ENCODE data around the gene CLCN1. TPM values are rescaled to one million over a fixed set of nuclear protein-coding genes. Genes with fewer than 3 reads are reported as not detected.

CLCN1 gene
- total RNA-seq, 1 donor from 2014 or later: 0.14 TPM

DNA sequence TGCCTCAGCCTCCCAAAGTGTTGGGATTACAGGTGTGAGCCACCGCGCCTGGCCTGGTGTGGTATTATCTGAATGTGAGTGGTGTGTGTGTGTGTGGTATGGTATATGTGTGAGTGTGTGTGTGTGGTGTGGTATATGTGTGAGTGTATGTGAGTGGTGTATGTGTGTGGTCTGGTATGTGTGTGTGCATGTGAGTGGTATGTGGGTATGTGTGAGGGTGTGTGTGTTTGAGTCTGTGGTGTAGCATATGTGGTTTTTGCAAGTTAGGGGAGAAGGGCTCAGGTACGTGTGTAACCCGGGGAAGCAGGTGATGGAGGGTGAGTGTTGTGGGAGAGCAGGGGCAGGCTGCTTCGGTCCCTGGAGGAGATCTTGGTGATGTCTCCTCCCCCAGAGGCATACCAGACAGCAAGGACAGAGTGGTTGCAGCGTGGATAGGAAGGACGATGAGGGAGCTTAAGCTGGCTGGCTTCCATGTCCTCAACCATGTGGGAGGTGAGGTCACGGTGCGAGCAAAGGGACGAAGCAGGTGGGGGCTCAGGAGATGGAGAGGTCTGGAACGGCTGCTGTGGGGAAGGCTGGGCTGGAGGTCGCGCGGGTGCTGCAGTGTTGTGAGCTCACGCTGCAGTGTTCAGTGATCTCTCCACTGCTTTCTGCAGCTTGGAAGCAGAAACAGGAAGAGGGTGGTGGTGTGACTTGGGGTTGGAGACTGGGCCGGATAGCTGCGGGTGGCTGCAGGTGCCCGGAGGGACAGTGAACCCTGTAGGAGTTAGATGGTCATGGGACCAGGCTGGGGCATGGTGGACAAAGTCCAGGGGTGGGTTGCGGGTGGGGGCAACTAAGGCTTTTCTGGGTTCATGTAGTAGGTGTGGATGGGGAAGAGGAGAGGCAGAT is 70.2 kb downstream of the CLCN1 start:
- no peak for DNase-seq (ENCODE audit: low spot score, unreplicated experiment)
- no peak overlapping the region for H3K27ac Mint-ChIP-seq
- TF ChIP-seq, protein P1, sequence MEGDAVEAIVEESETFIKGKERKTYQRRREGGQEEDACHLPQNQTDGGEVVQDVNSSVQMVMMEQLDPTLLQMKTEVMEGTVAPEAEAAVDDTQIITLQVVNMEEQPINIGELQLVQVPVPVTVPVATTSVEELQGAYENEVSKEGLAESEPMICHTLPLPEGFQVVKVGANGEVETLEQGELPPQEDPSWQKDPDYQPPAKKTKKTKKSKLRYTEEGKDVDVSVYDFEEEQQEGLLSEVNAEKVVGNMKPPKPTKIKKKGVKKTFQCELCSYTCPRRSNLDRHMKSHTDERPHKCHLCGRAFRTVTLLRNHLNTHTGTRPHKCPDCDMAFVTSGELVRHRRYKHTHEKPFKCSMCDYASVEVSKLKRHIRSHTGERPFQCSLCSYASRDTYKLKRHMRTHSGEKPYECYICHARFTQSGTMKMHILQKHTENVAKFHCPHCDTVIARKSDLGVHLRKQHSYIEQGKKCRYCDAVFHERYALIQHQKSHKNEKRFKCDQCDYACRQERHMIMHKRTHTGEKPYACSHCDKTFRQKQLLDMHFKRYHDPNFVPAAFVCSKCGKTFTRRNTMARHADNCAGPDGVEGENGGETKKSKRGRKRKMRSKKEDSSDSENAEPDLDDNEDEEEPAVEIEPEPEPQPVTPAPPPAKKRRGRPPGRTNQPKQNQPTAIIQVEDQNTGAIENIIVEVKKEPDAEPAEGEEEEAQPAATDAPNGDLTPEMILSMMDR (IDR thresholded peaks at IDR 0.05; ENCODE audit: unreplicated experiment): no peak
- no peaks in the 10 kb centered on the region for H3K27me3 Mint-ChIP-seq
- no peaks in the 10 kb centered on the region for H3K9me3 Mint-ChIP-seq (ENCODE audit: low read depth)
- no peak overlapping the region for H3K4me3 Mint-ChIP-seq (ENCODE audit: low read depth)
- peaks cover 10% of the 10 kb centered on the region for H3K36me3 Mint-ChIP-seq (ENCODE audit: insufficient read depth)
- peaks cover 6% of the 10 kb centered on the region for H3K4me1 Mint-ChIP-seq (ENCODE audit: low read depth)

DNA sequence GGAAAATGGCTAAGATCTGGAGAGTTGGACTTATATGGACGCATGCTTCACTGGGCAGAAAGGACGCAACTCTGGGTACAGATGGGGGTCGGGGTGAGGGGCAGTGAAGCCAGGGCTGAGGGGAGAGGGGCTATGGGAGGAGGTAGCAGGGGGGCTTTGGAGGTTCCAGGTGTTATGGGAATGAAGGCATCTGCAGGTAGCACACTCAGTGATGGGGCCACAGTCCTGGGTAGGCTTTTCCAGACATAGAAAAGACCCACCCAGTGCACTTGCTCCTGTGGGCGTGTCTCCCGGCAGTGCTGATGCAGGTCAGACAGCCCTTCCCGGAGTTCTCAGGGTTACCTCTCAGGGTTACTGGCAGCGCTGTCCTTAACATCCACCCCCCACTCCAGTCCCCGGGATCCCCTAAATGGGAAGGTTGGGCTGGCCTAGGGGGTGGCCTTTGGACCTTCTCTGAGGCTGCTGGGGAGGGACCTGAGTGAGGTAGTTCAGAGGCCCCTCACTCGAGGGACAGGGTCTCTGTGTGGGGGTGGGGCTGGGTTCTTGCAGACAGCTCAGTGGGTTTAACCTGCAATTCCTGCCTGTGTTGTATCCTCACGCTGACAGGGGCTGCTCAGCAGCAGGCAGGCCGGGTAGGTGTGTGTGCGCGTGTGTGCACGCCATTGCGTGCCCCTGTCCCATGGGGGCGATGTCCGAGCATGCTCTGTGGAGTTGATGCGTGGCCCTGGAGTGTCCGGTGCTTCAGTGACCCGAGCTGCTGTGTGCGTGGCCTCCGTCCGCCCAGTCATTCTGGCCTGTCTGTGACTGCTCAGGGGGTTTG is 71.5 kb downstream of the CLCN1 start:
- Mint-ChIP-seq H3K9me3 (ENCODE audit: low read depth) (no peaks in the 10 kb centered on the region), H3K27ac (no peak overlapping the region)

DNA sequence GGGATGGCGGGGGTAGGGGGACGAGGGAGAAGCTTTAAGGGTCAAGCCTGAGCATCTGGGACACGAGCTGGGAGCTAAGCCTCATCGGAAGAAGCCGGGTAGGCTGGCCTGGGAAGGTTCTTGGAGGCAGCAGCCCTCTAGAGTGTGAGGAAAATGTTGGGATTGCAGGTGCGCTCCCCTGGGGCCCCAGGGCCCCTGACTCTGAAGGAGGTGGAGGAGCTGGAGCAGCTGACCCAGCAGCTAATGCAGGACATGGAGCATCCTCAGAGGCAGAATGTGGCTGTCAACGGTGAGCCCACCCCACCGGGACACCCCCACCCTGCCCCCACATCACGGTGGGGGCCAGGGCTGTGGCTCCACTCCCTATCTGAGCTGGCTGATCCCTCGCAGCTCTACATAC is 72.1 kb downstream of the CLCN1 start:
- H3K4me1 Mint-ChIP-seq (ENCODE audit: low read depth): peaks cover under 1% of the 10 kb centered on the region
- H3K9me3 Mint-ChIP-seq (ENCODE audit: low read depth): no peaks in the 10 kb centered on the region
- TF ChIP-seq, protein P1 (IDR thresholded peaks at IDR 0.05; ENCODE audit: unreplicated experiment): no peak
- DNase-seq (ENCODE audit: low spot score, unreplicated experiment): no peak
- no peaks in the 10 kb centered on the region for H3K27me3 Mint-ChIP-seq
- no peak overlapping the region for H3K27ac Mint-ChIP-seq
- no peak overlapping the region for H3K4me3 Mint-ChIP-seq (ENCODE audit: low read depth)
- peaks cover 12% of the 10 kb centered on the region for H3K36me3 Mint-ChIP-seq (ENCODE audit: insufficient read depth)

More for the DNA sequence above, 71.5 kb downstream of the CLCN1 start:
- TF ChIP-seq, protein P1 (IDR thresholded peaks at IDR 0.05; ENCODE audit: unreplicated experiment): peak; percentile 9
- Mint-ChIP-seq H3K4me1 (ENCODE audit: low read depth) (peaks cover 6% of the 10 kb centered on the region), H3K4me3 (ENCODE audit: low read depth) (no peak overlapping the region), H3K27me3 (no peaks in the 10 kb centered on the region), H3K36me3 (ENCODE audit: insufficient read depth) (peaks cover 12% of the 10 kb centered on the region)
- DNase-seq (ENCODE audit: low spot score, unreplicated experiment): no peak

DNA sequence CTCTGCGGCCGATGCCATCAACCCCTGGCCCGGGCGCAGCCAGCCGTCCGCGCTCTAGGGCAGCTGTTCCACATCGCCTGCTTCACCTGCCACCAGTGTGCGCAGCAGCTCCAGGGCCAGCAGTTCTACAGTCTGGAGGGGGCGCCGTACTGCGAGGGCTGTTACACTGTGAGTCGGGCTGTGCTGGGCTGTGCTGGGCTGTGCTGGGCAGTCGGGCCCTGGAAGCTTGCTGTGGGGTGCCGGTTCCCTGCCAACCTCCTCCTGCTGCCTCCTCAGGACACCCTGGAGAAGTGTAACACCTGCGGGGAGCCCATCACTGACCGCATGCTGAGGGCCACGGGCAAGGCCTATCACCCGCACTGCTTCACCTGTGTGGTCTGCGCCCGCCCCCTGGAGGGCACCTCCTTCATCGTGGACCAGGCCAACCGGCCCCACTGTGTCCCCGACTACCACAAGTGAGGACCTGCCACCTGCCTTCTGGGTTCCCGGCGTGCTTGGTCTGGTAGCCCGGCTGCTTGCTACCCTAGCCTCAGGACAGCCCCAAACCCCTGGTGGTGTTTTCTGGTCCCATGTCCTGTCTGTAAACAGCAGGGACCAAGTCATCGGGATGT is 72.7 kb downstream of the CLCN1 start:
- TF ChIP-seq, protein P1 (IDR thresholded peaks at IDR 0.05; ENCODE audit: unreplicated experiment): no peak
- no peaks in the 10 kb centered on the region for H3K9me3 Mint-ChIP-seq (ENCODE audit: low read depth)

More for the DNA sequence above, 72.7 kb downstream of the CLCN1 start:
- no peak for DNase-seq (ENCODE audit: low spot score, unreplicated experiment)
- Mint-ChIP-seq H3K4me1 (ENCODE audit: low read depth) (no peaks in the 10 kb centered on the region), H3K4me3 (ENCODE audit: low read depth) (no peak overlapping the region), H3K36me3 (ENCODE audit: insufficient read depth) (peaks cover 12% of the 10 kb centered on the region), H3K27ac (no peak overlapping the region), H3K27me3 (no peaks in the 10 kb centered on the region)

Data from progenitor cell of endocrine pancreas (in vitro differentiated cells).